HG03139 (cell line): ENCODE measurements around the gene SAMMSON.

Experiments
- ATAC-seq: cut with Tn5 transposase; IDR thresholded peaks from one replicate; pipeline ENCODE4 v1.9.1; 2021; ENCODE audit not compliant: unreplicated experiment

Gene SAMMSON

DNA sequence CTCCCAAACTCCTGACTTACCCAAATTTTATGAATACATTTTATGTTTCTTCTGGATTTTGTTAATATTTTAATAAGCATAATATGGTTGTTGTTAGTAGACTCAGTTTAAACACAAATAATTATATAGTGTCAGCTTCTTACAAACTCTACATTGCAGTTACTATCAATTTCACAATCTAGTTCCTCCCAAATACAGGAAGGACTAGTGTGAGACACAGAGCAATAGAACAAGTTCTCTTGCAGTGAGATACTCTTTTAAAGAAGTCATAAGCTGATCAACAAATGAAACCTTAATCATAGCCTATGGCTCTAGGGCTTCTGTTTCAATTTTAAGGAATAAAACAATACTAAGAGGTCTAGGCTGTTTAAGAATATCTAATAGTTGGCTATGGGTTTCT, 86.1 kb downstream of the SAMMSON start:
- ATAC-seq, result no peak

DNA sequence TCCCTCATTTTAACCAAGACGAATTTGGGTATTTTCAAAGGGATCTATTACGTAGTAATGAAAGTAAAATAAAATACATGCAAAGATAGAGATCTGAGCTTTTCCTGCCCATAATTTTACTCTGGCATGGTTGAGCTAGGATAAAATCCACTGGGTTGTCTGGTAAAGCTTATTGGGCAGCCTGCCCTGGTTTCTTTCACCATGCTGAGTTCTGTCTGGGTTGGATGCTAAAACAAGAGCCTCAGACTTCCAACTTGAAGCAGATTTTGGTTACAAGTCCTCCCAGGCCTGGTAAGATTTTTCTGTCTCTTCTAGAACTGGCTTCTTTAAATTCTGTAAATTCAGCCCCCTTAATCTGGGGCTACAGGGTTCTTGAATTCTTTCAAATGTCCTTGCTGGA, 86.8 kb downstream of the SAMMSON start:
- ATAC-seq, result no peak

DNA sequence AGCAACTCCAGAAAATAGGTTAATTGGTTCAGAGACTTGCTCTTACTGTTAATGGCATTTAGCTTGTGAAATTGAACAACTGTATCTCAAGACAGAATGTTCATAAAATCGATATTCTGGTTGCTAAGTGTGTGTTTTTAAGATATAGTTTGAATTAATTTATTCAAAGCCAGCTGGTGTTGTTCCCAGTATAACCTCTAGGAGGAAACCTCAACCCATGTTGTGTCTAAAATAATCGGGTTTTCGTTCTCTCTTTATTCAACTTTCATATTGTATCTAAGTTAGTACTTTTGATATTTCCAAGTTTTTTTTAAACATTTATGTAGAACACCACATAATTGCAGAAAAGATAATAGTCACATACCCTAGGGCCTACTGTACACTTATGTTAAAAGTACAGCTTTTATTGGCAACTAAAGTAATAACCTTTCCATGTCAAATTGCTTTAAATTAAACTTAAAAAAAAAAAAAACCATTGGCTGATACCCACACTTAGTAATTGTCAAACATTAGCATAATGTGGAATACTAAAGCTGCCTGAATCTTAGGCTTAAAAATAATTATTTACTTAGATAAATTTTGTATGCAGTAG, 90.9 kb downstream of the SAMMSON start:
- ATAC-seq, result no peak

DNA sequence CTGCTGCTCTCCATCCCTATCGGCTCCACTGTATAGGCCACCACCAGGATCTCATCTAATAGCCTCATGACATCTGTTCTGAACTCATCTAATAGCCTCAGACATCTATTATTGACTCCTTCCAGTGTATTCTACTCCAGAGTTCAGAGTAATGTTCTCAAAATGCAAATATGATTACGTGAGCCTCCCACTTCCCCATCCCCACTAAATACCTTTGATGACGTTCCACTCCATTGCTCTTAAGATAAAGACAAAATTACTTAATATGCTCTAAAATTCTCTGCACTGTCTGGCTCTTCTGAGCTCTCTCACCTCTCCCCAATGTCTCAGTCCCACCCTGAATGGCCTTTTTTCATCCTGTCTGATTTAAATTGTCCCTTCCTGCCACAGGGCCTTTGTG, 94.7 kb downstream of the SAMMSON start:
- ATAC-seq, result no peak

DNA sequence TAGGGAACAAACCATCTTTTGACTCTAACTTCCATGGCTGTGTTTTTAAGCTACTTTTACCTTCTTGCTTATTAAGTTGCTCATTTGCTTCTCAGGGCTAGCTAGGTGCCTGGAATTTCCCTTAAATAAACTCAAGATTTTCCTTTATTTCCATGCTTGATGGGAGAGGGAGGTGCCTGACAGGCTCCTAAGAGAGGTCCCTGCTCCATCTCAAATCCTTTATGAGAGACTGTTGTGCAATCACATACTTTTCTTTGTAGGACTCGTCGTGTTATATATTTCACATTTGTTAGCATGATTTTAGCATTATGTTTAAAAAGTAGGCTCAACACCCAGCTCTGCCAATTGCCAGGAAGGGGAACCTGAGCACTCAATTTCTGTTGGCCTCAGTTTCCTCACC, 95.7 kb downstream of the SAMMSON start:
- no peak for ATAC-seq

DNA sequence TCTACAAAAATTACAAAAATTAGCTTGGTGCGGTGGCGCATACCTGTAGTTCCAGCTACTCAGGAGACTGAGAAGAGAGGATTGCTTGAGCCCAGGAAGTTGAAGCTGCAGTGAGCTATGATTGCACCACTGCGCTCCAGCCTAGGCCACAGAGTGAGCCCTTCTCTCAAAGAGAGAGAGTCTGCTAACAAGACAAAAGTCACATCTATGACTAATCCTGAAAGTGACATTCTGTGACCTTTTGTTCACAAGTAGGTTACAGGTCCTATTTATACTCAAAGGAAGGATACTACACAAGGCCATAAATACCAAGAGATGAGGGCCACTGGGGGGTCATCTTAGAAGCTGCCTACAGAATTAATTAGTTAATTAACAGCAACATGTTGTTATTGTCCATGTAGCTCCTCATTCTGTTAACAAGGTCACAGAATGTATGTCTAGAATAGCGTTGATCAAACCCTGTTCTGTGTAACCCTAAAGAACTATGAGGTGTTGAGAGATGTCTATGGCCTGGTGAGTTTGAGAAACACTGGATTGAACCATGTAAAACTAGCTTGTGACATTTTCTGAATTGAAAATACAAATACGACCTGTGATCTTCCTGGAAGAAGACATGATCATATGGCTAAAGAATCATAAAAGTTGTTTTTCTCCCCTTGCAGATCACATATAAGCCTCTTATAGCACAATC, 97.0 kb downstream of the SAMMSON start:
- ATAC-seq, result peak; percentile 94

DNA sequence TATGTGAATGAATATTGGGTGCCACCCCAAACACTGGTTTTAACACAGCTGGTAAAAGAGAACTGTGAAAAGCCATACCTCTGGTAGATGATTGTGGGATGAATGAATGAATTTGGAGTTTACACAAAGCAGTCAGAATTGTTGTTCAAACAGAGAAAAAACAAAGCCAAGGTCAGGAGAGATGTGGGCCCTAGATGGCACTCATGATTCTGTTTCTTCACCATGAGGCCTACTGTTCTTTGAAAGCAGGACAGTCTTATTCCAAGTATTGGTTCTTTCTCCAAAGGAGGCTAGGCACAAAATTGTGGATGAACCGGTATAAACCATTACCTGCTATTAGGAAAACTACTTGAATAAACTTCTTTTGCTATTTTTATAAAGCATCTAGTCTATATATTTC, 97.6 kb downstream of the SAMMSON start:
- ATAC-seq, result no peak

DNA sequence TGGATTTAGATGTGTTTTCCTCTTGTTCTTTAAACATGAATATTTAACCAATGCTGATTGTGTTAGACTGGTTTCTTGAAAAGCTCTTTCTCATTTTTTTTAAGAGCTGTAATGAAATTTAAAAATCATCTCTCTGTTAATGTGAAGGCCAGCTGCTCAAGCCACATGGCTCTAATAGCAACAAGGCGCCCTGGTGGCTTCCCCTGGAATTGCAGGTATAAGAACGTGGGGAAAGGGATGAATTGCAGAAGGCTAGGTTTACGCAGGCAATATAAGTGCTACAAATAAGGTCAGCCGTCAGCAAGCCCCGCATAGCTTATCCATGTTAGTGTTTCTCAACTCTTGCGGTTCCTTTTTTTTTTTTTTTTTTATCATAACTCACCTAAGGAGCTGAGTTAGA, 108.5 kb downstream of the SAMMSON start:
- ATAC-seq, result no peak

DNA sequence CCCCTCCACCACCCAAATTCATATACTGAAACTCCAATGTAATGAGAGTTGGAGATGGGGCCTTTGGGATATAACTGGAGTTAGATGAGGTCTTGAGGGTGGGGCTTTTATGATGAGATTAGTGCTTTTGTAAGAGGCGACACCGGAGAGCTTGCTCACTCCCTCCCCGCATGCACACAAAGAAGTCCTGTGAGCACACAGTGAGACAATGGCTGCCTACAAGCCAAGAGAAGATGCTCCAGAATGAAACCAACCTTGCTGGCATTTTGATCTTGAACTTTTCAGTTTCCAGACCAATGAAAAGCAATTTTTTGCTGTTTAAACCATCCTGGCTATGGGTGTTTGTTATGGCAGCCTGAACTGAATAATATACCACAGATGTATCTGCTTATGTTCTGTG, 109.0 kb downstream of the SAMMSON start:
- no peak for ATAC-seq

DNA sequence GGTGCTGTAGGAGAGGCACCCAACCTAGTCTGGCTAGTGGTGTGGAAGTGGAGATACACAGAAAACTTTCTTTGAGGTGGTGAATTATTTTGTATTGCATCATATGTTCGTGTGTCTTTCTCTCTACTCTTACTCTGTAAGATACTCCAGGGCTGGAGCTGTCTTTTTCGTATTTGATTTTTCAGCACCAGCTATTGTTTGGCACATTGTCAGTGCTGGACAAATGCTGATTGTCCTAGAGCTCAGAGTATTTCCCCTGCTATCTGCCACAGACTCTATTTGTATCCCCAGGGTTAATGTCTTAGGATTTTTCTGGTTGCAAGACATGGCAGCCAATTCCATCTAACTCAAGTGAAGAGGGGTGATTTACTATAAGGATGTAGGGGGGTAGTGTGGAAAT, 110.5 kb downstream of the SAMMSON start:
- ATAC-seq, result no peak

DNA sequence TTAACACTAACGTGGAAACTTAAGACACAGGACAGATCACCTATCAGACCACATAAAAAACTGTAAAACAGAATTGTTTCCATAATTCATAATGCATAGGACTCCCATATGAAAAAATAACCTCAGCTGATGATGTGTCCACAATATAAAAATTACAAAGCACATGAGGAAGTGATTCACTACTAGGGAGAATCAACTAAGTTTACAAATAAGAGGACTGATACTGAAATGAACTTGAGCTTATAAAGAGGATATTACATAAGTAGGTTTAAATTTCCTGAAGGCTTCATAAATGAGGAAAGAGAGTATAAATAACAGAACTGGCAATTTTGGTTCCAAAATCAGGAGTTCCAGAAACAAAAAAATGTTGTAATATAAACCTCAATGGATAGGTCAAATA, 111.9 kb downstream of the SAMMSON start:
- ATAC-seq, result no peak

DNA sequence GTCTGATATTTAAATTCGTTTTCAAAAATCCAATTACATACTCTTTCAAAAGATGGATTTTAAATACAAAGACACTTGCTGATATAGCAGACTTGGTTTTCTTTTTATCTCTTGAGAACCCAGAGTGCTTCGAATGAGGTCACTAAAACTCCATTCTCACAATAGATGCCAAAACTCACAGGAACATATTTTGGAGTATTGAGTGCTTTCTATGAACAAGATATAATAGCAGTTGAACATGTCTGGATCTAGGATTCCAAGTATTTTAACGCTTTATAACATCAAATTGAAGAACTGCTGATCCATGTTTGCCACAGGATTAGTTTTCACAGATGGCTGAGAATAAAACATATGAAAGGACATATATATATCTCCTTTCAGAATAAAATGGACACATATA, 113.2 kb downstream of the SAMMSON start:
- ATAC-seq, result no peak

DNA sequence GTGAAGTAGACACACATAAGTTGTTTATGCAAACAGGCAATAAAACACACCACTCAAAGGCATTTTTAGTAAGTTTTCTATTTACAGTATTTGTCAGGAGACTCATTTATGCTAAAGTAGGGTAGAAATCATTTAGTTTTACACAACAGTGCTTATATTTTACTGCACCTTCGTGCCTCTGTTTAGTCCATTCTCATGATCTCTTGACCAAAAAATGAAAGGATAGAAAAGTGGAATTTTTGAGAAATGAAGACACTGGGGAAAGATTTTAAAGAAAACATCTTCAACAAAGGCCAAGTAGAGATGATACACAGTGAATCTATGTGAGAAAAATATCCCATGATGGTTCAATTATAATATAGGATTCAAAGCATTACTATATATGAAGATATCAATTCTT, 114.9 kb downstream of the SAMMSON start:
- no peak for ATAC-seq

DNA sequence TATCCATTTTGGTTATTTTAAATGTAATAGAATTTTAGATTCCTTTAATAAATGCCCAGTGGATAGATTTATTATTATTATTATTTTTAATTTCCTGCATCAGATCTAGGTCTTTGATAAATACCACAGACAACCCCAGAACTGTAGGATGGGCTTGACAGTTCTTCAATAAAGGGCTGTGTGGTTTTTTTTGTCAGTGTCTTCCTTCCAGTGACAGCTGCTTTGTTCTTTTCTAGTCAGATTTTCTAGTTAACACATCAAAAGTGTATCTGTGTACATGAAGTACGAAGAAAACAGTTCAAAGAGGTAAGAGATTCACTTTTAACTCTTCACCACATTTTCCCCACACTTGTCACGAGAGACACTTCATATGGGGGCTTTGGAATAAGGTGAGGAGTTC, 120.3 kb downstream of the SAMMSON start:
- no peak for ATAC-seq
